Activated T-helper 2 cell treated with anti-CD3 and anti-CD28 coated beads, Interferon-gamma antibody, Interleukin-2, Interleukin-4, amounts not matched to agents 10 μg/mL and 5 μg/mL and 100 μg/mL, durations not matched to agents 14 hours and 24 hours and 36 hours (primary cell): ENCODE data around the gene CNGA1. TPM values are rescaled to one million over a fixed set of nuclear protein-coding genes. Genes with fewer than 3 reads are reported as not detected.
"Not testable (repeated sequence)": the region's sequence is repeated elsewhere in the genome, so short reads cannot be mapped to it uniquely, and the experiment has no call there.

Experiments used
- DNase-seq: peaks from one replicate; pipeline ENCODE4 v3.0.0; 2021; ENCODE audit warnings: low spot score
- H3K27ac Mint-ChIP-seq: one replicate; pipeline ENCODE4 v1.8.0; 2021; ENCODE audit warnings: mixed read lengths
- H3K27me3 Mint-ChIP-seq: one replicate; pipeline ENCODE4 v1.8.0; 2021; ENCODE audit warnings: low read depth, mixed read lengths
- H3K36me3 Mint-ChIP-seq: one replicate; pipeline ENCODE4 v1.8.0; 2021; ENCODE audit warnings: low read depth, mixed read lengths
- H3K4me1 Mint-ChIP-seq: one replicate; pipeline ENCODE4 v1.8.0; 2021; ENCODE audit warnings: low read depth, mixed read lengths
- H3K4me3 Mint-ChIP-seq: one replicate; pipeline ENCODE4 v1.8.0; 2021; ENCODE audit warnings: low read depth, mild to moderate bottlenecking, moderate library complexity, mixed read lengths
- H3K9me3 Mint-ChIP-seq: one replicate; pipeline ENCODE4 v1.8.0; 2021; ENCODE audit warnings: mixed read lengths
- intact Hi-C: fragments of 100-400 bp; cut with micrococcal nuclease; formaldehyde crosslinking; loops from one replicate; pipeline ENCODE4 v1.15.1; 2023
- total RNA-seq: library from RNA; stranded (reverse); gene quantifications from 2 replicates; pipeline ENCODE4 v1.2.3, GENCODE V29; 2022

The CNGA1 gene
- total RNA-seq, 1 donor from 2014 or later: not detected

DNA sequence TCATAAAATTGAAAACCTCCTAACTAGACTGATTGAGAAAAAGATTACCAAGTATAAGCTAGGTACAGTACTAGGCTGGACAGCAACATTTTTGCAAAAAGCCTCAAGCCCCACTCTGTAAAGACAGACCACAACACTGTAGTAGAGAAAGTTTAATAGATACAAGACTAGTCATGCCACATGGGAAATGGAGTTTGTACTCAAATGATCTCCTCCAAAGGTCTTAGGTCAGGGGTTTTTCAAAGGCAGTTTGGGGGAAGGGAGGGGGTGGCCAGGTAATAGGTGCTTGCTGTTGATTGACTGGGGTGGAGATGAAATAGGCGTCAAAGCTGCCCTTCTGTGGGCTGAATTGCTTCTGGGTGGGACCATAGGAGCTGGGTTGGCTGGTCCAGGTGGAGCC is 14.2 kb downstream of the CNGA1 start:
- Mint-ChIP-seq H3K36me3 (no peaks in the 10 kb centered on the region), H3K27ac (no peak overlapping the region), H3K9me3 (peaks cover 18% of the 10 kb centered on the region), H3K4me3 (no peak overlapping the region), H3K27me3 (no peaks in the 10 kb centered on the region), H3K4me1 (no peaks in the 10 kb centered on the region)
- DNase-seq: no peak
- intact Hi-C loops: loop anchor here (2.0 kb wide), 1 partner anchor 85 kb away; no protein-coding TSS in a partner anchor

GRCh38 chr4:47996021-47996420 is 20.5 kb downstream of the CNGA1 start:
- Mint-ChIP-seq H3K36me3 (no peaks in the 10 kb centered on the region), H3K4me1 (no peaks in the 10 kb centered on the region), H3K4me3 (no peak overlapping the region), H3K9me3 (peaks cover 12% of the 10 kb centered on the region), H3K27me3 (peaks cover 2% of the 10 kb centered on the region), H3K27ac (no peak overlapping the region)
- intact Hi-C loops: no loop called here
- no peak for DNase-seq

GRCh38 chr4:47992475-47992874 is 24.0 kb downstream of the CNGA1 start:
- H3K36me3 Mint-ChIP-seq, H3K27me3 Mint-ChIP-seq, H3K4me1 Mint-ChIP-seq, DNase-seq, H3K27ac Mint-ChIP-seq, intact Hi-C loops, H3K4me3 Mint-ChIP-seq: not testable (repeated sequence)
- peaks cover 13% of the 10 kb centered on the region for H3K9me3 Mint-ChIP-seq

GRCh38 chr4:47990145-47990544 is 26.3 kb downstream of the CNGA1 start:
- Mint-ChIP-seq H3K4me1 (no peaks in the 10 kb centered on the region), H3K4me3 (no peak overlapping the region), H3K27me3 (peaks cover 2% of the 10 kb centered on the region), H3K9me3 (peaks cover 13% of the 10 kb centered on the region), H3K36me3 (no peaks in the 10 kb centered on the region), H3K27ac (no peak overlapping the region)
- DNase-seq: no peak
- intact Hi-C loops: no loop called here

GRCh38 chr4:47974566-47974965 is 41.9 kb downstream of the CNGA1 start:
- Mint-ChIP-seq H3K9me3 (no peaks in the 10 kb centered on the region), H3K4me1 (no peaks in the 10 kb centered on the region), H3K4me3 (no peak overlapping the region), H3K27me3 (no peaks in the 10 kb centered on the region), H3K27ac (no peak overlapping the region), H3K36me3 (no peaks in the 10 kb centered on the region)
- intact Hi-C loops: no loop called here
- DNase-seq: no peak

GRCh38 chr4:47972721-47973120 is 43.8 kb downstream of the CNGA1 start:
- Mint-ChIP-seq H3K9me3 (no peaks in the 10 kb centered on the region), H3K4me3 (no peak overlapping the region), H3K27ac (no peak overlapping the region), H3K36me3 (no peaks in the 10 kb centered on the region), H3K4me1 (no peaks in the 10 kb centered on the region), H3K27me3 (no peaks in the 10 kb centered on the region)
- intact Hi-C loops: no loop called here
- DNase-seq: no peak

GRCh38 chr4:47972181-47972580 is 44.3 kb downstream of the CNGA1 start:
- DNase-seq: no peak
- intact Hi-C loops: no loop called here
- no peaks in the 10 kb centered on the region for H3K4me1 Mint-ChIP-seq
- no peaks in the 10 kb centered on the region for H3K9me3 Mint-ChIP-seq
- no peak overlapping the region for H3K27ac Mint-ChIP-seq
- no peaks in the 10 kb centered on the region for H3K36me3 Mint-ChIP-seq
- no peak overlapping the region for H3K4me3 Mint-ChIP-seq
- H3K27me3 Mint-ChIP-seq: no peaks in the 10 kb centered on the region

GRCh38 chr4:47968847-47969246 is 47.6 kb downstream of the CNGA1 start:
- no peak for DNase-seq
- Mint-ChIP-seq H3K27me3 (no peaks in the 10 kb centered on the region), H3K9me3 (no peaks in the 10 kb centered on the region), H3K36me3 (no peaks in the 10 kb centered on the region), H3K27ac (no peak overlapping the region), H3K4me1 (no peaks in the 10 kb centered on the region), H3K4me3 (no peak overlapping the region)
- intact Hi-C loops: no loop called here

- no peaks in the 10 kb centered on the region for H3K27me3 Mint-ChIP-seq
- intact Hi-C loops: no loop called here
- H3K4me1 Mint-ChIP-seq: no peaks in the 10 kb centered on the region
- DNase-seq: no peak
- H3K4me3 Mint-ChIP-seq: no peak overlapping the region
- H3K27ac Mint-ChIP-seq: no peak overlapping the region
- H3K36me3 Mint-ChIP-seq: no peaks in the 10 kb centered on the region
- no peaks in the 10 kb centered on the region for H3K9me3 Mint-ChIP-seq
Measured at GRCh38 chr4:47954677-47955076, 61.8 kb downstream of the CNGA1 start.

DNA sequence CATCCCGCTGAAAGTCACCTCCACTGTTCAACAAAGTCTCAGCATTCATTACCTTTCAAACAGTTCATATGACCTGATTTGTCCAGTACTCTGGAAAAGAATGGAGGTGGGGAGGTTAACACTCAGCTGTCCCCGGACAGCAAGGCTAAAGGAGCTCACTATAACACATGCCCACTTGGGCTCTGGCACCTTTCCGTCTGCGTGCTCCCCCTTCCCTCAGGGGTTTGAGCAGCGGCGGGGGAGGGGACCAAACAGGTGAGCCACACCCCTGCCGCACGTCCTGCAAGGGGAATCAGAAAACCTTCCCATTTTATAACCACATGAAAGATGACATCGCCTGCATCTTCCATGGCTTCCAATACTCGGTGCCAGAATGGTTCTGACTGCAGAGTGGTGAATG is 62.2 kb downstream of the CNGA1 start:
- no peak overlapping the region for H3K4me3 Mint-ChIP-seq
- no peak overlapping the region for H3K27ac Mint-ChIP-seq
- H3K9me3 Mint-ChIP-seq: no peaks in the 10 kb centered on the region
- DNase-seq: no peak
- no peaks in the 10 kb centered on the region for H3K36me3 Mint-ChIP-seq
- intact Hi-C loops: no loop called here
- H3K27me3 Mint-ChIP-seq: no peaks in the 10 kb centered on the region
- H3K4me1 Mint-ChIP-seq: no peaks in the 10 kb centered on the region

- intact Hi-C loops: no loop called here
- Mint-ChIP-seq H3K4me1 (no peaks in the 10 kb centered on the region), H3K4me3 (no peak overlapping the region), H3K9me3 (no peaks in the 10 kb centered on the region), H3K27ac (no peak overlapping the region), H3K36me3 (no peaks in the 10 kb centered on the region), H3K27me3 (peaks cover 2% of the 10 kb centered on the region)
- no peak for DNase-seq
Measured at GRCh38 chr4:47945930-47946726, 70.4 kb downstream of the CNGA1 start.

DNA sequence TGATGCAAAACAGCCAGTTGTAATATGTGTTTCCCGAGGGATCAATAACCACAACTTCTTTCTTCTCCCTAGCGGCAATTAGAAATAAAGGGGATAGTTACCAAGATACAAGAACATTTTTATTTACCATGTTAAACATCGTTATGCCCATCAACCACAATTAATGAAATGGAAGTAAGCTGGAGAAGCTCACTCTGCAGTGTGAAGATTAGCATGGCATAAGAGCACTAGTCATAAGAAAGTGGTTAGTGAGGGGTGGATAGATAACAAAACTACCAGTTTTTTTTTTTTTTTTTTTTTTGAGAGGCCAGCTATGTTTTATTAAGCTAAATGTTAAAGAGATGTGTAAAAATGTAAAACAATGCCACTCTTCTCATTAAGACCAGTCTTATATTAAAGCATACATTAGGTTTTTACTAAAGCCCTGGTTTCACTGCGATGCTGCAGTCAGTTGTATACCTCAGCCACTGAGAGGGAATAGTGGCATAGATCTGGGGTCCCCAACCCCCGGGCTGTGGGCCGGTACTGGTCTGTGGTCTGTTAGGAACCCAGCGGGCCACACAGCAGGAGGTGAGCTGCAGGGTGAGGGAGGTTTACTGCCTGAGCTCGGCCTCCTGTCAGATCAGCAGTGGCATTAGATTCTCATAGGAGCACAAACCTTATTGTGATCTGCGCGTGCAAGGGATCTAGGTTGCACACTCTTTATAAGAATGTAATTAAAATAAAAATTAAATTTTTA is 74.2 kb downstream of the CNGA1 start:
- intact Hi-C loops: no loop called here
- Mint-ChIP-seq H3K36me3 (no peaks in the 10 kb centered on the region), H3K9me3 (no peaks in the 10 kb centered on the region)

DNA sequence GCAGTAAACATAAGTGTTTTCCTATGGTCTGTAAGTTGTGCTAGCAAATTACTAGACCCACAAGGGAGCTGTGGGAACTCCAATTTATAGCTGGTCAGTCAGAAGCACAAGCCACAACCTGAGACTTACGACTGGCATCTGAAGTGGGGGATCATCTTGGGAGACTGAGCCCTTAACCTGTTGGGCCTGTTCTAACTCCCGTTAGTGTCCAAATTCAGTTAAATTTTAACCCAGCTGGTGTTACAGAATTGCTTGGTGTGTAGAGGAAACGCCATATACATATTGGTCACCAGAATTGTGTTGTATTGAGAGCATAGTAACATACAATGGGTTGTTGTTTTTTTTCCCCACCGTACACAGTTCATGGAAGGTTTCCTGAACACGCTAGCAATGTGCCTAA is 77.0 kb downstream of the CNGA1 start:
- Mint-ChIP-seq H3K27ac (no peak overlapping the region), H3K36me3 (no peaks in the 10 kb centered on the region)
- intact Hi-C loops: no loop called here

More for the DNA sequence above, 74.2 kb downstream of the CNGA1 start:
- DNase-seq: no peak
- Mint-ChIP-seq H3K4me3 (no peak overlapping the region), H3K4me1 (no peaks in the 10 kb centered on the region), H3K27me3 (peaks cover 7% of the 10 kb centered on the region), H3K27ac (no peak overlapping the region)

More for the DNA sequence above, 77.0 kb downstream of the CNGA1 start:
- Mint-ChIP-seq H3K27me3 (peaks cover 11% of the 10 kb centered on the region), H3K4me3 (no peak overlapping the region), H3K4me1 (no peaks in the 10 kb centered on the region), H3K9me3 (no peaks in the 10 kb centered on the region)
- DNase-seq: no peak
